ENCODE results near the gene TMEM9.

GRCh38 chr1:201090541-201090940 lies 63.7 kb downstream of the TMEM9 start:
- no peak for TF ChIP-seq EP300 (IDR thresholded peaks at IDR 0.05)
- TF ChIP-seq CTCF (IDR thresholded peaks at IDR 0.05), result no peak

All from stomach (tissue), 4 donors.